HG02885 (cell line): ENCODE measurements around the gene KRTAP4-7.
"Not testable (repeated sequence)": the region's sequence is repeated elsewhere in the genome, so short reads cannot be mapped to it uniquely, and the experiment has no call there.

Source experiments
- ATAC-seq: cut with Tn5 transposase; IDR thresholded peaks from one replicate; pipeline ENCODE4 v1.9.1; 2021; ENCODE audit warnings: mild to moderate bottlenecking; ENCODE audit not compliant: unreplicated experiment, poor library complexity

Gene KRTAP4-7

GRCh38 chr17:41084100-41084856 lies at the start of gene KRTAP4-7:
Gene KRTAP4-7, plus strand, starts transcription at chr17:41084150. Its CDS starts 57 bp downstream, at chr17:41084207.
- not testable (repeated sequence) for ATAC-seq

- ATAC-seq: not testable (repeated sequence)
Observed at GRCh38 chr17:41034346-41034935, 49.5 kb upstream of the KRTAP4-7 start, which contains the start of gene KRTAP1-3. Gene KRTAP1-3, minus strand, starts transcription at chr17:41034874. Its CDS starts 53 bp downstream, at chr17:41034821.

DNA sequence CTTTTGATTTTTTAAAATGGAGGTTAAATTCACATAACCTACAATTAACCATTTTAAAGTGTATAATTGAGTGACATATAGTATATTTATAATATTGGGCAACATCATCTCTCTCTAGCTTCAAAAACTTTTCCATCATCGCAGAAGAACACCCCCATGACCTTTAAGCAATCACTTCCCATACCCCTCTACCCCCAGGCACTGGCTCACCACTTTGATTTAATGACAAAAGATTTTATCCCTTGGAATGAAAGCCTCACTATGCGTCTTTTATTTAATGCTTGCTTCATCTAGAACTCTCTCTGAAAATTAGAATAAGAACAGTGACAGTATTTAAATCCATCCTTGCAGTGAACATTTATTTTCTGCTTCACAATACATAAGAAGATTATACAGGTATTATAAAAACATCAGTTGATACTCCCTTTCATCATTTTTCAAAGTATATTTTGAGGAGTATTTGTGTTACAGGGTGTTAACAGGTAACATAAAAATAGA lies 46.0 kb upstream of the KRTAP4-7 start:
- no peak for ATAC-seq

GRCh38 chr17:41040783-41041571 lies 43.0 kb upstream of the KRTAP4-7 start, which contains the start of gene KRTAP1-1:
Gene KRTAP1-1, minus strand, starts transcription at chr17:41041450. Its CDS starts 53 bp downstream, at chr17:41041397.
- ATAC-seq: not testable (repeated sequence)

DNA sequence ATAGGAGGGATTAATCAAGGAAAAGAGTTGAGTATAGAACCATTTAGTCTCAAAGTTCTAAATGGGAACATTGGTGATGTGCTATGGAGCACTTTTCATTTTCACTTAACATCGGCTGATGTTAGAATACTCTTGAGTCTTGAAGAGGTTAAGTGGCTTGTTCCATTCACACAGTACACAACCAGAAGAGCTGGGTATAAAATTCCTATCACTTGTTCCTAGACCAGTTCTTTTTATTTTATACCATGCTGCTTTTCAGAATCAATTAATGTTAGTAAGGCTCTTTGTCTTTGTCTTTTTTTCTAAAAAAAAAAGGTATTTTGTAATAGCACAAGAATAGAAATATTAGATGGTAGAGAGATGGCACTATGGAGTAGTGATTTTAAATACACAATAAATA lies 41.0 kb upstream of the KRTAP4-7 start:
- ATAC-seq: no peak

DNA sequence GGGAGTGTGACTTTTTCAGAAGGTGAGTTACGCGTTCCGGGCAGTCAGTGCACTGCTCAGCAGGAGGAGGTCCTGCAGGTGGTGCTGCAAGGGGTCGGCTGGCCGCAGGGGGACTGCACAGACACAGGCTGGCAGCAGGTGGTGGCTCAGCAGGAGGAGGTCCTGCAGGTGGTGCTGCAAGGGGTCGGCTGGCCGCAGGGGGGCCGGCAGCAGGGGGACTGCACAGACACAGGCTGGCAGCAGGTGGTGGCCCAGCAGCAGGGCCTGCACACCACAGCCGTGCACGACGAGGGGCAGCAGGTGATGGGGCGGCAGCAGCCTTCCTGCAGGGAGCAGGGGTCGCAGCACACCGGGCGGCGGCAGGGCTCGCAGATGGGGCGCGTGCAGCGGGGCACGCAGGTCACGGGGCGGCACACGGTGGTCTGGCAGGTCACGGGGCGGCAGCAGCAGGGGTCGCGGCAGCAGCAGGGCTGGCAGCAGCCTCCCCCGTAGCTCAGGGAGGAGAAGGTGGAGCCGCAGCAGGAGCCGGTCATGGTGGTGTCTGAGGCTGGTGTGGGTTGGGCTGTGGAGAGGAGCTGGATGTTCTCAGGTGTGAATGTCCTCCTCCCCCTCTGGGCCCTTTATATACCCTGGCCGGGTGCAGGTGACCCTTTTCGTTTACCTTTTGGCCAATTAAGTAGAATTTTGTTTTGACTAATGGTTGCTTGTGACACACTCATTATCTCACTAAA lies 37.0 kb upstream of the KRTAP4-7 start, which contains the start of gene KRTAP2-1:
Gene KRTAP2-1, minus strand, starts transcription at position 582 of the 731 bp plus-strand sequence. Its CDS starts 49 bp downstream, at position 533.
- ATAC-seq: not testable (repeated sequence)

GRCh38 chr17:41048441-41048840 lies 35.5 kb upstream of the KRTAP4-7 start:
- ATAC-seq: no peak

GRCh38 chr17:41049110-41049509 lies 34.8 kb upstream of the KRTAP4-7 start:
- ATAC-seq: no peak

- no peak for ATAC-seq
Observed at GRCh38 chr17:41052566-41052965, 31.4 kb upstream of the KRTAP4-7 start.

DNA sequence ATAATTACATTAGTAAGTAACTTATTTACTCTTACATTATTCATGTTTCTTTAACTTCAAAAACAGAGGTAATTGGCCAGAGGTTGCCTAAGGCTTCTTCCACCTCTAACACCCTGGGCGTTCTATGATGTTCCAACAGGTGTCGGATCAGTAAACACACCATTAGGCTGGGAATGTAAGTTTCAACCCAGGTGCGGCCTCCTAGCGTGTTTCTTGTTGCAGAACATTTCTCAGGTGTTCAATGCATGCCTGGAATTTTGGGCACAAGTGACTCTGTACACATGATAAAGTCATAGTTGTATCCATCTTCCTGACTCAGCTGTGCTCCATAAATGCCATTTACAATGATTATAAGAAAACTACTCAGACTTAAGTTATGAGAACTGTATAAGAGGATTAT lies 29.9 kb upstream of the KRTAP4-7 start:
- ATAC-seq: no peak

DNA sequence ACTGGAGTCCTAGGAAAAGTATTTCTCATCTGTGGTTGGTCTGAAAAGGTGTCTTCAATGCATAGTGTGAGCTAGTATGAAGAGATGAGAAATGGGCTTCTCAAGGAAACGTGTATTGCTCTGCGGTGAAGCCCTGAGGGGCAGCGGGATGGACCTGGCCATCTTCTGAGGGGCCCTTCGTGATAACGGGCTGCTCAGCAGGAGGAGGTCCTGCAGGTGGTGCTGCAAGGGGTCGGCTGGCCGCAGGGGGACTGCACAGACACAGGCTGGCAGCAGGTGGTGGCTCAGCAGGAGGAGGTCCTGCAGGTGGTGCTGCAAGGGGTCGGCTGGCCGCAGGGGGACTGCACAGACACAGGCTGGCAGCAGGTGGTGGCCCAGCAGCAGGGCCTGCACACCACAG lies 29.4 kb upstream of the KRTAP4-7 start:
- ATAC-seq: not testable (repeated sequence)

DNA sequence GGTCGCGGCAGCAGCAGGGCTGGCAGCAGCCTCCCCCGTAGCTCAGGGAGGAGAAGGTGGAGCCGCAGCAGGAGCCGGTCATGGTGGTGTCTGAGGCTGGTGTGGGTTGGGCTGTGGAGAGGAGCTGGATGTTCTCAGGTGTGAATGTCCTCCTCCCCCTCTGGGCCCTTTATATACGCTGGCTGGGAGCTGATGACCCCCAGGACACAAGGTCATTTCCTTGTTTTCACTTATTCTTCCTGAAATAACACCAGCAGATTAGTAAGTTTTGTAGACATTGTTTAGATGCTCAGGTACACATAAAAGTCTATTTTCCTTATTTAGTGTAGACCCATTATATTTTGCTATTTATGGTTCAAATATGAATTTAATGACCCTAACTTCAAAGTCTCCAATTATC lies 28.8 kb upstream of the KRTAP4-7 start, which contains the start of gene KRTAP2-2:
Gene KRTAP2-2, minus strand, starts transcription at position 101 of the 400 bp plus-strand sequence. Its CDS starts 19 bp downstream, at position 82.
- not testable (repeated sequence) for ATAC-seq

GRCh38 chr17:41057547-41057946 lies 26.4 kb upstream of the KRTAP4-7 start:
- no peak for ATAC-seq

GRCh38 chr17:41058741-41059140 lies 25.2 kb upstream of the KRTAP4-7 start:
- ATAC-seq: no peak

GRCh38 chr17:41059276-41060051 lies 24.5 kb upstream of the KRTAP4-7 start:
- ATAC-seq: not testable (repeated sequence)

DNA sequence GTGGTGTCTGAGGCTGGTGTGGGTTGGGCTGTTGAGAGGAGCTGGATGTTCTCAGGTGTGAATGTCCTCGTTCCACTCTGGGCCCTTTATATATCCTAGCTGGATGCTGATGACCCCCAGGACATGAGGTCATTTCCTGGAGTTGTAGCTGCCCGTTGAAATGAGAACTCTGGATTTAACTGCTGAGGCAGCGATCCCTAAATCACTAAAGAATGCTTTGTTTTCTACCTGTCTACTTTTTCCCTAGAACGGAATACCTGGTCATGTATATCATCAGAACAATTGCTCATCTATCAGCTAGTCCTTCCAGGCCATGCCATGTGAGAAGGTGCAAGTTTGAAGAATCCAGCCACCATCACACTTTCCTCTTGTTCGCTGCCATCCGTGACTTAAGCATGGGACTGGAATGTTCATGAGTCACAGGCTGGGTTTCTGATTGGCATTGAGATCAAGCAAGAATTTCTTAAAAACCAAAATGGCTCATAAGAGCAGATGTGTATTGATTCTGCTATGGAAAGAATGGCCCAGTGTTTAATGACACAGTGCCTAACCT lies 23.8 kb upstream of the KRTAP4-7 start, which contains the start of gene KRTAP2-3:
Gene KRTAP2-3, minus strand, starts transcription at position 63 of the 553 bp plus-strand sequence. CDS start 64 bp downstream, outside the sequence.
- no peak for ATAC-seq

GRCh38 chr17:41061964-41062363 lies 22.0 kb upstream of the KRTAP4-7 start:
- ATAC-seq: no peak

- no peak for ATAC-seq
Observed at GRCh38 chr17:41063449-41063848, 20.5 kb upstream of the KRTAP4-7 start.
